ENCODE data around the gene PRRX1.

The PRRX1 gene

DNA sequence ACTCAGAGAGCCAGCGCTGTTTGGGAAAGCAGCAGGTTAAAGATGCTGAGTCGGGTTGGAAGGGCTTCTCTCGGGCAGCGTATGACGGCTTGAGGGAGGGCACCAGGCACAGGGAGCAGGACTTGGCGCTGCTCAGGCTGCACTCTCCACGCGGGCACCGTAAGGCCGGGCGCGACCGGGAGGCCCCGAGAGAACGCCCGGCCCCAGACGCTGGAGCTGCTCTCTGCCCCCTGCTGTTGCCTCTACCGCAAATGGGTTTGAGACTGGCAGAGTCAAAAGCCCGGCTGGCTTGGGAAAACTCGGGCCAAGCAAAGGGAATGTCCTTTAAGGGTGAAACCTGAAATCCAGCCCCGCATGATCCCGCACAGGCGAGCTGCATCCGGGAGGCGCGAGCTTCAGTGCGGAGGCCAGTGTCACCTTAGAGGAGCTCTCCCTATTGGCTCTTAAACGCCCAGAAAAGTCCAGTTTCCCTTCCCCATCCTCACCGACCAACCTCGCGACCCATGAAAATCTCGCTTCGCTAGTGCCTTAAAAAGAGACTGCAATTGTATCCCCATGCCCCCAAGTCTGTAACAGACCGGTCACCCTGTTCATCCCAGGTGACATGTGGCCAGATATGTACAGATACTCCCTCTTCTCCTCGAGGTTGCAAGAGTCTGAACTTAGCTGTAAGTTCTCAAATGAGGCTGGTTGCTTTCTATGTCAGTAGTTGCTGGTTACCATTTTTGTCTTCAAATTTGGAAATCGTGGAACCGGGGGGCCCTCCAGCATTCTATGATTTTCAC lies 1.1 kb downstream of the PRRX1 start:
- DNase-seq (ENCODE audit: low spot score) = no peak

DNA sequence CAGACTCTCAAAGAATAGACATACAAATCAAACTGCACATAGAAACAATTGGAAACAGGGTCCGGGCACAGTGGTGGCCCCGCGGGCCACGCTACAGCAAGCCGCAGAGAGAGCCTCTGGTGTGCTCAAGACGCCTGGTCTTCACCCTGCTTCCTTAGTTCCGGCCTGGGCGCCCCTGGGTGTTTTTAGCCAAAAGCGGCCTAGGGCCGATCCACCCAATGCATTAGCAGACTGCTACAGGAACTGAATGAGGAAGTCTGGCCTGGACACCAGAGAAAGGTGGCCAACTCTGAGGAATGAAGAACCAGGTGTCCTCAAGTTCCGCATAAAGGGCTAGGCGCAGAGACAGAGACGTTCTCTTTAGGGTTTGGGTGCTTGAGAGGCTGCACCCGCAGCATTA lies 1.7 kb downstream of the PRRX1 start:
- no peak for DNase-seq (ENCODE audit: low spot score)

DNA sequence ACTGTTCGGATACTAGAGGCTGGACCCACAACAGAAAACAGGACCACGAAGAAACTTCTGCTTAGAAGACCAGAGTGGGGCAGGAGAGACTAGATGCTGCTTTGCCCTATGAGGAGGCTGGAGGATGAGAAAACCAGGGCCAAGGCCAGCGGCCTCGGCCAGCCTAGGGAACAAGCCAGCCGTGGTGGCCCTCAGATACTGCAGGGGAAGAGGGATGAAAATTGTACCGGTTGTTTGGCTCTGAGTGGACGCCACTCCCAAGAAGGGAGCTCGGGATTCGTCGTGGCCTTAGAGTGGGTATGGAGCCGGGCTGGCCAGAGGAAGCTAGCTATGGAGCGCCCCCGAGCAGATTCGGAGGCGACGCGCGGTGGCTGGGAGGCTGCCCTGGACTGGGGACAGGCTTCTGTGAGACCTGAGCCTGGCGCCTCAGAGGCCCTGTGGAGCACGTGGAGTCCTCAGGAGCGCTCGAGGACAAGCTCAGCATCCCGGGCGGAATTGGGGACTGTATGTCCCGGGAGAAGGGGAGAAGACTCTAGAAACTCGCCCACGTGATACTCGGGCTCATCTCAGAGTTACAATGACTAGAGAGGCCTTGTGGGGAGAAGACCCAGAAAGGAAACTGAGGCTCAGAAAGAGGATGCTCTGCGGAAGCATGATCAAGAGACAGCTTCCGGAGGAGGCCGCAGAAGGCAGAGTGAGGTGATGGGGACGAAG lies 2.8 kb downstream of the PRRX1 start:
- no peak for DNase-seq (ENCODE audit: low spot score)

DNA sequence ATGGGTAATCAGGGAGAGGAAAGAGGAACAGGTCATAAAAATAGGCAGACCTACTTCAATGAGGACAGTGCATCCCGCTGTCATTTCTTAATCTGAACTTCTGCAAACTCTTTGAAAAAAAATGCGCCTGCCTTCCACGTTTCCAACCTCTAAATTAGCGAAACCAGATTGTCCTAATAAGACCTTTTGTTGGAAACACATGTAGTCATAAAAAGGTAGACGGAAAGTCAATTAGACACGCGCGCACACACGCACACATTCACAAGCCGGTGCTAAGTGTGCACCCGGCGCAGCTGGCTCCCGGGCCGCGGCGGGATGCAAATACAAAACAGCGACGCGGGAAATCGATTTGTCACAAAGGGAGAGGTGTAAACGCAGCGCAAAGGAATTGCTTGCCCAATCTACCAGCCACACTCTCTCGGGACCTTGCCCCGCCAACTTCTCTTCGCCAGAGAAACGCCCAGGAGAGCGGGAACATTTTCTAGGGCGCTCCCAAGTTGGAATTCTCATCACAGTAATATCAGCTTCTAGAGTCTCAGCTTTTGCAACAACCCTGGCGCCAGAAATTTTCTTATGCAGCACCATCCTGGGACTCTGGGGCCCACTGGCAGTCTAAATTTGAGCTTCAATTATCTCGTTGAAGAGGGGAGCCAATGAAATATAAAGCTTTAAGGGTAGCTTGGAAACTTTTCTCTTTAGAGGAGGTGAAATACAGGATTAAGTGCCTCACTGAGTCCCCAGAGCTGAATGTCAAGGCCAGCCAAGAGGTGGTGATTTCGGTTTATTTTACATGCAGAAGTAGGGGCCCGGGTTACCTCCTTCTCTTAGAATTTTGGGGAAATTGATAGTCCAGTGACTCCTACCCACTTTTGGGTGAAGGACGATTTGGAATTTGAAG lies 4.5 kb downstream of the PRRX1 start:
- DNase-seq (ENCODE audit: low spot score) = no peak

DNA sequence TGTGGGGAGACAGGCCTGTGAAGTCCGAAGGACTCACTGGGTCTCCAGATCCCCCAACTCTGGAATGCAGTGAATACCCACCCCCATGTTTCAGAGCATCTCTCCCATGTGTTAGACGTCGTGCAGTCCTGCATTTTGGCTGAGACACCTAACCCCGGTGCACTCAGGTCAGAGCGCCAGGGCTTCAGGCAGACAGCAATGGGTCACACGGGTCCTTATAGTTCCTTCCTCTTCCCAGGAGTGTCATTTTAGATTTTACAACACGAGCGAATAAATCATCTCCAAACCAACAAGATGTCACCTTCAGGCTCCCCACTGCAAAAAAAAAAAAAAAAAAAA lies 5.1 kb downstream of the PRRX1 start:
- DNase-seq (ENCODE audit: low spot score) = no peak

DNA sequence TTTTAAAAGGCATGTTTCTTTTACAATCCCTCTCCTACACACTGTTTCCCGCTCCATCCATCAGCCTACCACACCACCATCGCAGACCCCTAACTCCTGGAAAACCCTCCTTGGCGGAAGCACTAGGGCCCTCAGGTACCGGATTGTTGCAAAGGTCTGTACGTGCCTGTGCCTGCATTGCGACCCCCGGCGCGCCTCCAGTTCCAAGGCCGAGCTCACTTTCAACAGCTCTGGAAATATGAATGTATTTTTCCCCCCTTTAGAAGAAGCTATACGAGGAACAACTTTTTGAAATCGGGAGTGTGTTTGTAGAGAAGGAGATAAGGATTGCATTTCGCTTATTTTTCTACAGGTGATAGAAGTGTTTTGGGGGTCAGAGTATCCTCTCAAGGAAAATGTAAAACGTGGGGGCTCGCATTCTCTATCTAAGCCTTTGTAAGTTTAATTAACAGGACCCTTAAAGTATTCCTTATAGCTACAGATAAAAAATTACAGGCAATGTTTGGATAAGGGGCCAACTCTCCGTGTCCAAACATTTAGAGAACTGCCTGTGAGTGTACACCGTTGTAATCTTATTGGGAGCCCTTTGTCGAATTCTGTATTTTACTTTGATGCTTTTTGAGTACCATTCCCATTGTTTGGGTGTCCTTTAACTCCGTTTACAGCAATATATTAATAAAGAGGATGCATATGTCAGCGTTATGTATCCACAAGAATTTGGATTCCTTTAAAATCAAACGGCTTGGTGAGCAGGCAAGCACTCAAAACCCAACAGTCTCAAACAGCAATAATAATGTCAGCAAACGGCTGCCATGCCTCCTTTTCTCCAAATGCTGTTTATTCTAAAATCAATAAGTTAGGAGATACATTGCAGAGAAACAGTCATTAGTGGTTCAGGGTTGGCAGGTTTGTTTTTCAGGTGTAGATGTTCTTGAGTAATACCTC lies 5.9 kb downstream of the PRRX1 start:
- no peak for DNase-seq (ENCODE audit: low spot score)

DNA sequence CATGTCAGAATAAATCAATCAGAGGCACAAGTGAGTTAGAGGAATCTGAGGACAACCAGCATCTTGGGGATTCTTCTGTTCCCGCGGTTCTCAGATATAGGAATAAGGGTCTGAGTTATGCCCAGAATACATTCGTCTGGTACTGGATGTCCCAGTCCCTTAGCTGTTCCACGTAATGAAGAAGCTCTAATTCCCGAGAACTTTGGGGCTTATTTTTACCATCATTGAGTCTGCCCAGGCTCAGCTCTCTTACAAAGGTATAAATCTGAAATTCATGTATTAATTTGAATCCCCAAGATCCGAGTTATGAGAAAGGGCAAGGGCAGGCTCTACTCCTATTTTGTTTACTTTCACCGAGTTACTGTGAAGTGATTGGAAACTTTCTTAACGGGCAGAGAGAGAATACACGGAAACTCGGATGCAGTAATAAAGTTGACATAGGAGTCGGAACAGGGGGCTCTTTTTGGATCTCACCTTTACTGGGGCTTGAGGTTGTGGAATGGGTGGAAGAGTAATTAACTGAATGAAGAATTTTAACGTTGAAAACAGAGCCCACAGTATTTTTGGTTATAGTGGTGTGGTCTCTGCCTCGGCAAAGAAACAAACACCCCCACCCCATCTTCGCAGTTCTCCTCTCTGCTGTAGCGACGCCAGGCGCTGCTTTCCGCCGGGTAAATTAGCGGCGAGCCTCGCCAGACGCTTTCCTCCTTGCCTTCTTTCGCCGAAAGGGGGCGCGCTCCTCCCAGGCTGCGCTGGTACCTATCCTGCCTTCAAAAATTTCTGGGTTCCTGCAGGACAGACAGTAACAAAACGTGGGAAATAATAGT lies 7.1 kb downstream of the PRRX1 start:
- peak; percentile 59 for DNase-seq (ENCODE audit: low spot score)

DNA sequence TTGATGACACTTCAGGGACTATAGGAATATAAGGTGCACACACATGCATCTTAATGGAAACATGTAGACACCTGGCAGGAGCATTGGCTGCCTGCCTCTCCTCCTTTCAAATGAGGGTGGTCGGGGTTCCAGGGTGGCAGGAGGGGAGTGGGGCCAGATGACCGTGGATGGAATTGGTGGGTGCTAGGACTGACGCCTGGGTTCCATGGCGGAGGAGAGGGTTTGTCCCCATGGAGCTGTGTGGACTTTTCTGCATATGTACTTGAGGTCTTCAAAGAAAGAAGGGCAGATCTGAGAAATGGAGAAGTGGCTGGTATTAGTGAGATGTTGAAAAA lies 7.7 kb downstream of the PRRX1 start:
- no peak for DNase-seq (ENCODE audit: low spot score)

DNA sequence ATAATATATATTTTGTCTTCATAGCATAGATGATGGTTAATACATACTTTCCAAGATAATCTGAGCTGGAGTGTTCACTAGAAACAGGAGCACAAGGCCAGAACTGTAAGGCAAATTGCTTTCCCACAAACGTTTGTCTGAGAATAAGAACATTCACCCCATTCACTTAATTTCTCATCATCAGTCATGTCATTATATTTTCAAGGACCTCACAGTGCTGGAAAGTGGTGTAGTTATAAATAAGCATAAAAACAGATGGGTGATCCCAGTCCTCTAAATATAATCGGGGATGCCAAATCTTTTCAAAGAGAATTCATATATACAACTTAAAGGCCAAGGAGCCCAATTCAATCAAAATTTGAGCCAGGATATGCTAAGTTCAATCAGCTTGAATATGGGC lies 8.4 kb downstream of the PRRX1 start:
- DNase-seq (ENCODE audit: low spot score) = no peak

DNA sequence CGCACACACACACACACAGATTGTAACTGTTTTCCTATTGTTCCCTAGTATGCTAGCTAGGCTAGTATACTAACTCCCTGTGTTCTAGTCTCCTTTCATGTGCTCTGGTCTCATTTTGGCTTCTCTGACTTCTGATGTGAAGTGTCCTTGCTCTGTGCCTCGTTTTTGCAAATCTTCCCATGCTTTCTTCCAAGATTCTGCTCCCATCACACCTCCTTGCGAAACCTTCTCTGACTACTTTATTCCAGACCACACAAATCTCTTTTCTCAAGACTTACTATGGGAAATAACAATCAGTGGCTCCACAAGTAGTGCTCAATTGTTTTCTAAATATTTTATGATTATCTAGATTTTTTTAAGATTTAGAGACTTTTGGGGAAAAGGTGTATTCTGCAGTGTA lies 10.3 kb downstream of the PRRX1 start:
- no peak for DNase-seq (ENCODE audit: low spot score)

DNA sequence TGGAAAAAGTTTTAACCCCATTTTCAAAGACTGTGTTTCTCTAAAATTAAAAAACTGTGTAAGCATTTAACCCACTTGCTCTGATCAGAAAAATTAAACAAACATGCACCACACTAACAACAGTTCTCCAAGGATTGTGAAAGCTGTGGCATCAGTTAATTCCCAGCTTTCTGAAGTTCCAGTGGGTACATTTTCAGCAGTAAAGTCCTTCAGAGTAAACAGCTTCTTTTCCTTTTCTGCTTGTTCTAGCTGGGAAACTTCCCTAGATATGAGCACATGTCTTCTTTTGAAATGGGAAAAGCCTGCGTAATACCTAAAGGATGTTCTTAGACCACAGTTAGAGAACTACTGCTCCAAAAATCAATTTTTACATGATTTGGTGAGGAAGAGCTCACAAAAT lies 11.1 kb downstream of the PRRX1 start:
- DNase-seq (ENCODE audit: low spot score) = no peak

DNA sequence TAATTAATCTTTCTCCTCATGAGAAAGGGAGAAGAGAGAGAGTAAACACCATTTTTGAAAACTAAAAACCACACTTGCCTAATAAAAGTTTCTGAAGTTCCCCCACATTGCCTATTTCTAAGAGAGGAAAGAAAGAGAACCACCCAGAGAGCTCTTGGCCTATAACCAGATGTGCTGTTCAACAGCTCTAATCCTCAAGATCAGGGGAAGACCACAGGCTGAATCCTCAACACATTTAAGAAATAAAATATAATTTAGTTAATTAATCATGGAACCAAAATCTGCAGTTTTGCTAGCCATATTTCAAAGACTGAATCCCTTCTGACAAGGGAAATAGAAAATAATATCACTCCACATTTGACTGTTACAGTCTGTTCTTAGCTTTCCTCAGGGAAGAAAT lies 11.9 kb downstream of the PRRX1 start:
- DNase-seq (ENCODE audit: low spot score) = no peak

DNA sequence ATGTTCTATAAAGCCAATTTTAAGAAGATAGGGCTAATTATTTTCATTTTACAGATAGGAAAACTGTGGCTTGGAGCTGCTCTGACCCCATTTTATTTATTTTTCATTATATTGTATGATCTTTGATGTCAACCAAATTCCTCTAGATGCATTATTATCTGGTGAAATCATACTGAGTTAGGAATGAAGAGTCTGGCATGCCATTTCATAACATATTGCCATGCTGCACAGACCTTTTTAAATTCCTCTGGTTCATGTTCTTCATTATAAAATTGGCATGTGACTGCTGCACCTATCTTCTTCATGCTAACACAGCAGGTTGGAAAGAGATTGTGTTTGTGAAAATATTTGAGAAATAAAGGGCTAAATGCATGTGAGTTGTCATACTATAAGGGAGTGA lies 12.7 kb downstream of the PRRX1 start:
- no peak for DNase-seq (ENCODE audit: low spot score)

DNA sequence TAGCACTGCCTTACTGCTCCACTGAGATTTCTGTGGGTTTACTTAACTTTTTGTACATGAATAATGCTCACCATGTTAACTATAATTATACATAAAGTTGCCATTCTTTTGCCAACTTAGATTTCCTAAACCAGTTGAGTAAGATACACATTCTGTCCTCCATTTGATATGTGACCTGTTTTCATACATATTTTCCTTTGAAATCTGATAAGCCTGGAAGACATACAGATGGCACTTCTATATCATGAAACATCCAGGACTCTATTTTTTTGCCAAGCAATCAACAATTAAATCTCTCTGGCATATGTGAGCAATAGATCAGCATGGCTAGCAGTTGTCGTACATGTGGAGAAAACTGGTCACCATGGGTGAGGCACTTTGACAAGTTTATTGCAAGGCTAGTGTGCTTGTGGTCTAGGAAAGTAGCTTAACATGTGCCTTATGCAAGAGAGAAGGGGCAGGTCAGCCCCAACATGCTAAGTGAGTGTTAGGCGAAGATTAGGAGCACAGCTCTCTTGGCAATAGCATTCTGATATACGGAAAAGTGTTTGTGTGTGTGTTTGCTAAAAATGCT lies 14.2 kb downstream of the PRRX1 start:
- no peak for DNase-seq (ENCODE audit: low spot score)

DNA sequence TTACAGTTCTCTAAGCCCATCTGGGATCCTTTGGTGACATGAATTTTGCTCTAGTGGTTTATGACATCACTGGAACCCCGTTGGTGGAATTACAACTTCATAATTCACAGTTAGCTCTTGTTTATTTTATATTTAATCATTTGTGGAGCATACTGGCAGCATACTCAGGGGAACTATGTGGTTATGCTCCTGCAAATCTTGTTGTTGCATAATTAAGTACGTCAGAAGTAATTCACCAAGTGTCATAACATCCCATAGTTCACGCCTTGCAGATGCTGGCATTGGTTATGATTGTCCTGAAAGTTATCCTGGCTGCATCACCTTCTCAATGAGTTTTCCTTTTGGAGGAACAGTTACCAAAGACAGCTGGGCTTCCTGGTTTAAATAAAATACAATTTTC lies 16.5 kb downstream of the PRRX1 start:
- DNase-seq (ENCODE audit: low spot score) = no peak

DNA sequence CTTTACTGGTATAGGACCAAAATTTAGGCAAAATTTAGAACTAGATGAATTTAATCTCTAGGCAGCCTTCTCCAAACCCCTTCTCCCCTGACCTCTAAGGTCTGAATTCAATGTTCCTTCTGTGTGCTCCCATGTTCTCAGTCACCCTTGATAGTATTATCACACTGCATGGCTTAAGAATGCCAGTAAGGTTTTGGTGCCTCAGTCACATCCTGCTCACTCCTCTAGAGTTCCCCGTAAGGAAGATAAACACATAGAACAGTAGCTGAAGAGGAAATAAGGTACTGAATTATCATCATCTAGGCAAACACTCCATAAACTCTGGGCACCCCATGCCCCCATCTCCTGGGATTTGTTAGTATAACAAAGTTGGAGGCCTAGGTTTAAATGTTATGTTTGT lies 18.2 kb downstream of the PRRX1 start:
- DNase-seq (ENCODE audit: low spot score) = no peak

DNA sequence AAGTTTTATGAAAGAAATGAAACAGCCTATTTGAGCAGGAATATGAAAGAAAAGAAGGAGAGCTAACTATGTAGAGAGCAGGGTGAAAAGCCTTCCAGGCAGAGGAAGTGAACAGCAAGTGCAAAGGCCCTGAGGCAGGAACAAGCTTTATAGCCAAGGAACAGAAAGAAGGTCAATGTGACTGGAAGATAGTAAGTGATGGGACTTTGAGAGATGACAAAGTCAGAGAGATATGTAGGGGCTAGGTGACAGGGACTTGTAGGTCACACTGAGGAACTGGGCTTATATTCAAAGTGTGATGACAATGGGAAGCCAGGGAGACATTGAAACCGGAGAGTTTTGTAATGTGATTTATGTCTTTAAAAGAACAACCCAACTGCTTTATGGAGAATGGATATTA lies 18.9 kb downstream of the PRRX1 start:
- no peak for DNase-seq (ENCODE audit: low spot score)

DNA sequence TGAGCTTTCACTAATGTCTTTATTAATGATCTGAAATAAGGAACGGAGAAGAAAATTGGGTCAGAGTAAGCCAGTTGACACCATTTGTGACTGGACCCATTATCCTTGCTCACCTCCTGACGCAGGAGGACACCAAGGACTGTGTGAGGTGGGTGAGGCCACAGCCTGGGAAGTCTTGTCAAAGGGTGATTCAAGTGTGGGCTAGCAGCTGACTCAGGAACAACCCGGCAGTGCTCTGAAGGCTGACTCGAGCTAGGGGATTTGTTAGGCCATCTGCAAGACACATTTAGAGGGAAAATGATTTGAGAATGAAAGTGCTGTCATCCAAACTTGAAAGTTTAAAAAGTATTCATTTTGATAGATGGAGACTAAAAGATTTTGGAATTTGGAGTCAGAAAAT lies 21.2 kb downstream of the PRRX1 start:
- DNase-seq (ENCODE audit: low spot score) = no peak

DNA sequence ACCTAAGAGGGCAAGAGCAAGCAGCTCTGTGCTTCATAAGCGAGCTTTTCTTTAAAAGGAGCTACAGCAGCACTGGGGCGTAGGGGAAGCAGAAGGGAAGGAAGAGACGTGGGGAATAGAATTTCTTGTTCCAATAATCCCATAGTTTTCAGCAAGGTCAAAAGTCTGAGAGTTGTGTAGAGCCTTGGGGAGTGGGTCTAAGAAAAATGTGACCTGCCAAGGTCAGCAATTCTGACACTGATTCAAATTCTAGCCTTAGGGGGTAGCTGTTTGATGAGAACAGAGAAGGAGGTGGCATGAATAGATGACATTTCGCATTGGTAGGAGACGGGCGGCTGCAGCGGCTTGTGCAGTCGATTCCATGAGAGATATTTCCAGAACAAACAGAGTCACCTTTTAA lies 22.4 kb downstream of the PRRX1 start:
- no peak for DNase-seq (ENCODE audit: low spot score)

DNA sequence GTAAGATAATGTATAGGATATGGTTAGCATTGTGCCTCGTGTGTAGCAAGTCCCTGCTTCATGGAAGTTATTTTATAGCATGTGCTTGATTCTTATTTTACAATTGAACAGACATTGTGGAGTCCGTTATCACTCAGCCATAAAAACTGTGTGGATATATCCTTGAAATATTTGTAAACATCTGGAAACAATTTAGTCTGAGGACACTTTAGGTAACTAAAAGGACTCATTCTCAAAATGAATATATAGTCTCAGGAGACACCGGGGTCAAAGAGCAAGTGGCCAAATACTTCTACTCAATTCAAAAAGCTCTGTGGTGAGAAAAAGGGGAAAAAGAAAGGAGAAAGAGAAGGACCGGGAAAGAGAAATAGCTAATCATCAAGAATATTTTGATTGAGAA lies 23.7 kb downstream of the PRRX1 start:
- no peak for DNase-seq (ENCODE audit: low spot score)

DNA sequence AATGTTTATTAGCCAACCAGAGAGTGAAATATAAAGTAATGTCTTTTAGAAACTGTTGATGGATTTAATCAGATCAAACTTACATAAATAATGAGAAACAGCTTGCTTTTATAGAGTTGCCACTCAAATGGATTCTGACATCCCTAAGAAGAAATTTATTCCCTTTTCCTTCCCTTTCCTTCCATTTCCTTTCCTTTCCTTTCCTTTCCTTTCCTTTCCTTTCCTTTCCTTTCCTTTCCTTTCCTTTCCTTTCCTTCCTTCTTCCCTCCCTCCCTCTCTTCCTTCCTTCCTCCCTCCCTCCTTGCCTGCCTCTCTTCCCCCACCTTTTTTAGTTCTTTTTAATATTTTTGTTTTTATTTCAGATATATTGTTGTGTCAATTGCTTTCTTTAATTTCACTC lies 27.3 kb downstream of the PRRX1 start:
- no peak for DNase-seq (ENCODE audit: low spot score)
